Measurements from ENCODE around the gene FLRT2.

Gene FLRT2

DNA sequence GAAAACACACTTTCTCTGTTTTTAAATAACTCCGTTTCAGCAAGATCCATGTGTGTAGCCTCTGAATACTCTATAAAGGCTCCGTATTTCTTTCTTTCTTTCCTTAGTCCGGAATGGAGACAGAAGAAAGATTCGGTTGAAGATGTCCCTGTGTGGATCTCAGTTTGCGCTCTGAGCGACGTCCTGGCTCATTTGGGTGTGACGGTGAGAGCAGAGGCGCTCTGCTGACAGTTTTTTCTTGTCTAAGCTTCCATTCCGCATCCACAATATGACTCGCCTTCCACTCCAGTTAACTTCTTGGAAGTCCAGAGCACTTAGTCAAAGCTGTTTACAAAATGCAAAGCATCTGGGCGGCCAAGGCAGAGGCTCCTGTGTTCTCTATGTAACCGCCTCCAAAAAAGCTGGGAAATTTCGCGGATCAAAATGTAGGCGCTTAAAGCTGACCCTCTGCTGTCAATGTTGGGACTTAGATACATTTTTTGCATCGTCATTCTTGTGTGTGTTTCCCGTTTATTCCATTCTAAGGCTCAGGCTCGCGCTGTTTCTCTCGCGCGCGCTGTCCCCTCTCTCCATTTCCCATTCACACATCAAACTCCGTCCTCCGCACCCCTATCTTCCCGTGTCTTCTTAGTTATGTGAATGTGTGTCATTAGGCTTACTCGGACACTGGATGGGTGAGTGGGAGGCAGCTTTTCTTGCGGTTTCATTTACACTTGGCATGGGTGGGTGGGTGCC is 880 bp upstream of the FLRT2 start:
- no peak for DNase-seq (ENCODE audit: low read depth in 1 of 2, low spot score in 1 of 2)

DNA sequence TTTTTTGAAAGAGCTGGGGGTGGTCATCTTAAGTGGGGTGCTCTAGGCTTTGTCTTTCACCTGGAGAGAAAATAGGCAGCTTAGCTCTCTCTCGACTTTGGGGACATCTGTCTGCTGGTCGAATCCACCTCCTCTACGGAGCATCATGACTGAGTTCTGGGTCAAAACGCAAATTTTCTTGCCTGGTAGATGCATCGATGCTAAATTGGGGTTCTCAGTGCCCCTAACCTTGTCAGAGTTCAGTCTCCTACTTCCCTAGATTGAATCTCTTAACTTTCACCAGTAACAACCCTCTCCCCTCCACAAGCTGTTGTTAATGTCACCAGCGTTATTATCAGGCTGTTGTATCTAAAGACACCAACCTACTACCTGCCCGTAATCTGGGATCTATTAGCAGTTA is 682 bp downstream of the FLRT2 start:
- DNase-seq (ENCODE audit: low read depth in 1 of 2, low spot score in 1 of 2): no peak

DNA sequence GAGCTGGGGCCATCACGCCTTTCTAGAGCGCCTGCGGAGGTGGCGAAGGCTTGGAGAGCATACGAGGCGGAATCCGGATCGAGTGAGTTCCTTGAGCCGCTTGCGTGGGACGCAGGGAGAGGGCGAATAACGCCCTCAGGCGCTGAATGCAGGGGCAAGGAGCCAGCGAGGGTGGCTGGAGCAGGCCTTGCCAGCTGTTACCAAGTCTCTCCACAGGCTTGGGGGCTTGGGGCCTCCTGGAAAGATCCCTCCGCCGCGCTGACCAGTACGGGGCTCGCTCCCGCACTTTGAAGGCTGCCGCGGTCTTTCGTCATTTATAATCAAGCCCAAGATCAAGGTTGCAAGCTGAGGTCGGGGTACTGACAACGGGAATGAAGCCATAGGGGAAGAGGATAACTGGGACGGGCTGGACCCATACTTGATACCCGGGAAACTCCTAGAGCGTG is 1.2 kb downstream of the FLRT2 start:
- no peak for DNase-seq (ENCODE audit: low read depth in 1 of 2, low spot score in 1 of 2)

DNA sequence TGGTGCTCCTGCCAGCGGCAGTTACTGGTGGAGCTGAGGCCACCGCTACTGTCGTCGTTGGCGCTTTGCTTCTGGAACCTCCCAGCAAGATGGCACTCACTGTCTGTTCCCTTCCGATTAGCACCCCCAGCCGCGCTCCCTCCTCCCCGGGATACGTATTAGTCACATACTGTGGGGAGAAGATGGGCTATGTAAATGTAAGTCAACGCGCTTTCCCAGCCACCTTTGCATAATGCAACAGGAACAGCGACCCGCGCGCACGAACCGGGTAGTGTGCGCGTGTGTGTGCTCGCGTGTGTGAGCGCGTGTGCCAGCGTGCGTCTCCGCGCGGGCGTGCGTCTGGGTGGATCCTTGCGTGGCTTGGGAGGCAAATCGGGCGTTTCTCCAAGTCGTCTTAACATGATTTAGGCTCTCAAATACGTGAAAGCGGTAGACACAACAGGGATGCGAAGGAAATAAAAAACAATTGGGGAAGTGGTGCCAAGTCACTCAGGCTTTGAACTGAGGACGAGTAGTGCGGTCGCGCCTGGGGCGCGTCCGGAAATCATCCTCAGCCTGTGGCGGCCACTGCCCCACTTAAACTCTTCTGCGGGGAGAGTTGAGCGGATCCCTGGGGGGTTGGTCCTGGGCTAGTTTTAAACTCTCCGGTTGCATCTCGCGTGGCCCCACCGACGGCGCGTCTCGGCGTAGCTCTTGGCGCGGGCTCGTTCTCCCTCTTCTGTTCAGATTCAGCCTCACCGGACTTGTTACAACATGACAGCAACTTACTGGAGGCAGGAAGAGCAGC is 1.8 kb downstream of the FLRT2 start:
- DNase-seq (ENCODE audit: low read depth in 1 of 2, low spot score in 1 of 2): no peak

DNA sequence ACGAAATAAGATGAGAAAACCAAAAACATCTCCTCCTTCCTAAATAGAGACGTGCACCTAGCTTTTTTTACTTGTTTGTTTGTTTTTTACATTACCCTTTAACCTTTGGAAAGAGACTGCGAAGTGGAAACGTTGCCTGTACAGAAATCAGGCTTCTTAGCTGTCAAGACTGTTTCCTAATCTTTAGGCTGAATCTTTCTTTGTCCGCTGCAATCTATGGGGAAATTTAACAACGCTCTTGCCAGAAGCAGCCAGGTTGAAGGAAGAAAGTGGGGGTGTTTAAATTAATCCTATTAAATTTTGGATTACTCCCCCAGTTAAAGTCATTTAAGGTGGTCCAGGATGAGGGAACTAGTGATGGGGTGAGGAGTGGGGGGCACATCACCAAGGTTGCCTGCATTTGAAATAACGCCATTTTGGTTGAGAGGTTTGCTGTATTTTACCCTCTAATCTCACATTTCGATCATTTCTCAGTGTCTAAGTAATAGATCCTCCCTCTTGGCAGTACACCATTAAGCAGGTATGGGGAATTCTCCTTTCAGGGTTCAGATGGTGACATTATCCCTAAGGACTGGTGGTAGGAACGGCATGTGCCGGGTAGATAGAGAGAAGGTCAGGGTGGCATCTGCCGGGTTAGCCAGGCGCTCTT is 2.6 kb downstream of the FLRT2 start:
- no peak for DNase-seq (ENCODE audit: low read depth in 1 of 2, low spot score in 1 of 2)

DNA sequence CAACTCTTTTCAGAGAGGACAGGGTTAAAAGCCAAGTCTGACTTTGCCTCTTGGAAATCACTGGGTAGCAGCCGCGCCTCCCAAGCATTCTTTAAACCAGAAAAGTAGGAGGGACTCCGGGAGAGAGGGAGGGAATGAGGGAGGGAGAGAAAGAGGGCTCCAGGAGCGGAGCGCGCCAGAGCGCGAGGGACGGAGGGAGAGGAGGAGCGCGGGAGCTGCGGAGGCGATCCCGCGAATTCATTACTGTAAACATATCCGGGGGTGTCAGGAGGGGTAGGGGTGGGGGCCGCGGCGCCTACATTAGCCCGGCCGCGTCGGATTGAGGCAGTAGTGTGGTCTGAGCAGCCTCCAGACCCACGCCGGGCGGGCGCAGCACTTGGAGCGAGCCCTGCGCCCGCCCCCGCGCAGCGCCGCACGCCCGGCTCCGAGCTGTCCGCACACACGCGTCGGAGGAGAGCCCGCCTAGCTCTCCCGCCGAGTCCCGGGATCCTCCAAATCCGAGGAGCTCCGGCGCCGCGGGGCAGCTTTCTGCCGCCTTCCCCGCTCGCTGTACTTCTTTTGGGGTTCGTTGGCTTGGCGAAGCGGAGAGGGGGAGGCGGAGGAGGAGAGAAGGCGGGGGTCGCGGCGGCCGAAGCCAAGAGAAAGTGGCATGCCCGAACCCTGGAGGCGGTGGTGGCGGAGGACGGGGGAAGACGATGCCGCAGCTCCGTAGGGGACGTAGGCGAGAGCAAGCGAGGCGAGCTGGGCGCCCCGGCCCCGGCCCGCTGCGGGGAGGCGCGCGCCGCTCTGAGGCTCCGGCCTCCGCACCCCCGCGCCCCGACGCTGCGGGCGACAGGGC is 3.3 kb downstream of the FLRT2 start:
- DNase-seq (ENCODE audit: low read depth in 1 of 2, low spot score in 1 of 2): no peak

DNA sequence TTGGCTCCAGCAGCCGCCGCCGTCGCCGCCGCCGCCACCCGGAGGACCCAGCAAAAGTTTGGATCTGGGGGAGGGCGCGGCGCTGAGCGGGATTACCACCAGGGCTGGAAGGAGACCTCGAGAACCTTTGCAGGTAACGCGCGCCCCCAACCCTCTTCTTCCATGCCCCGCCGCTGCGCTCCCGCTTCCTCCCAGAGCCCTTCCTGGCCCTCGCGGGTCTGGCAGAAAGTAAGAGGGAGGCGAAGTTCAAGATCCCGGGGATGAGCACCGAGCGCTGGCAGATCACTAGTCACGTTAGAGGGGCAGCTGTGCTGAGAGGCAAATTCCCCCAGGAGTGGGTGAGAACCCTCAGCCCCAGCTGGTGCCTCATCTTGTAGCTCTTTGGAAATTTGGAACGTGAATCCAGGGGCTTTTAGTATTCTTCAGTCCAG is 3.9 kb downstream of the FLRT2 start:
- DNase-seq (ENCODE audit: low read depth in 1 of 2, low spot score in 1 of 2): no peak

DNA sequence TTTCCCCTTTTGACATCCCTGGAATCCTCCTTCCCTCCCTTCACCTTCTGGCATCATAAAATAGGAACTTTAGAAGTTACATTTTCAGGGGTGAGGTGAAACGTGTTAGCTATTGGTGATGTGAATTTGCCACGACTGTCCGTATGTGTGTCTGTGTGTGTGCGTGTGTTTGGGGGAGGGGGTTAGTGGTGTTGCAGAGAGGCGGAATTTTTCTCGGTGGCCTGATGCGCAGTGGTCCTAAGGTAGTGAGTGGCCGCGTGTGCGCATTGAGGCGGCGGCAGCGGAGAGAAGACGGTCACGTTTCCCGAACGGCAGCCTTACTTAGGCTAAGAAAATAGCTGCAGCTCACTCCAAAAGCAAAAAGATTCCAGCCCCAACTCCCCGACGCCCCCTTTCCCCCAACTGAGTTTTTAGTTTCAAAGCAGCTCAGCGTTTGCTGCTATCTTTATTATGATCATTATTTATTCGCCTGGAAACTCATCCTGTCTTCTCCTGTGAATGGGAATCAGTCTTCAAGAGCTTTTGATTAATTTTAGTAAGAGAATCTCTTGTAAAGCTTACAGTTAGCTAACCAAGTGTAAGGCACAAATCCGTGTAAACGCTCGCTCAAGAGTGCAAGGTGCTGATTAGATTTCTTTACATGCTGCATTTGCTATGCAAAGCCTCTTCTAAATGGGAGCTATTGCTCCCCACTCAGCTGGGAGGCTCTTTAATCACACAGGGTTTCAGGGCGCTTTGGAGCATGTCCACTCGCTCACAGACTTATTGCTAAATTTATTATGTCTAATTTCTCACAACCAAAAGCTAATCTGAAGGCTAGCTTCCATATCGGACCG is 4.7 kb downstream of the FLRT2 start:
- no peak for DNase-seq (ENCODE audit: low read depth in 1 of 2, low spot score in 1 of 2)

DNA sequence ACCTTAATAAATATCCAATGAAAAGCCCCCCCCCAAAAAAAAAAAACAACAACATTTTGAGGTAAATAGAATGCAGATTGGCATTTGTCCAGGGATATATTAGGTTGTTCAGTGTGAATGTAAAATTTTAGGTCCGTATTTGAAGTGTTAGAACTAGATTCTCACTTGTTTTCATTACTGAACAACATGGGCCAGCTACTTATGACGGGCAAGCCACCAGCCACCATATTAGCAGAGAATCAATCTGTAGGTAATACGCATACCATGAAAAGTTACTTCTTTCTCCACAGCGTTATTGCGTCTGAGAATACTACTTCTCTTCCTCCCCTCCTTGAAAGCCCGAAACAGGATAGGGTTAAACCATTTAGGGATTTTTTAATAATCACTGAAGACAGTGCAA is 5.4 kb downstream of the FLRT2 start:
- DNase-seq (ENCODE audit: low read depth in 1 of 2, low spot score in 1 of 2): no peak

DNA sequence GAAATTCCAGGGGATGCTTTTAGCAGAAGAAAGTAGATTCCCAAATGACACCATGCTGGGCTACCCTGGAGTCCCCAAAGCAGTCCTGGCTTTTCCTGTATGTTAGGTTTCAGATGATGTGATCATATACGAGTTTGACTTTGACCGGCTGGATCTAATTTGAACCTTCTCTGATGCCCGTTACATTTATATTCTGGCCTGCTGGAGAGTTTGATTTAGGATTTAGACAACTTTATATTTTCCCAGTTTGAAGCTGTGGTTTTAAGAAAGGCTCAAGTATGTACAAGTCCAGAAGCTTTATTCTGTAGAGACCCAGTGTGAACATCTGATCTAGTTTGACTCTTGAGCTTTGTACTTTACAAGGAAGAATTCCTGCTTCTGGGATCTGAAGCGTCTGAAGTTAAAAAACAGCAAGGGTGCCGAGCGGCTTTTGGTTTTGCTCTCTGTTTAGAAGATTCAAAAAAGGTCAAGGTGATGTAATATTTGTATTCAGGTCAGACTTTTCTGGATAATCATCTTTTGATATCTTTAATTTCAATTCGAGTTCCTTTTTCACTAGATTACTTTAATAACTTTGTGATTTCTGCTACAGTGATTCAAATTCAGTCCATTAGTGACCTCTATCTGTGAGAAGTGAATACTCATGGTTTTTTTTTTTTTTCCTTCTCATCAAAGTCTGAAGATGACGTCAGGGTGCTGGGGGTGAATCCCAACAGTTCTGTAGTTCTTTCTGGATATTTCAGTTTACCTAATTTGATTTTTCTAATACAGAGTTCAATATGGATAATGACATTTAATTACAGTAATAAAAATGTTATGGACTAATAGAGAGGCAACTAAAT is 6.3 kb downstream of the FLRT2 start:
- DNase-seq (ENCODE audit: low read depth in 1 of 2, low spot score in 1 of 2): no peak

DNA sequence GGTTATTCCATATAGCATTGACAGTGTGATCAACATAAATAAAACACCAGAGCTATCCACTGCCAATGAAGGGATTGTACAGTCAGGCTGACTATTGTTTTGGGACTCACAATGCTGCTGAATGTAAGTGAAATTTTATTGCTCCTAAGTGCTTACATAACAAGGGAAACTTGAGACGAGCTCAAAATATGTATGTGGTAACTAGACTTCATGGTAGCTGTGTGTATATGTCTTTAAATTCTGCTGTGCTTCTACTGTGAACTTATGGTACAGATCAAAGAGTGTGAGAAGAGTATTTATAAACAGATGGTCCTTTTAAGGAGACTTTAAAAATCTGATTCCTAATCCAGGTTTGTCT is 6.9 kb downstream of the FLRT2 start:
- no peak for DNase-seq (ENCODE audit: low read depth in 1 of 2, low spot score in 1 of 2)

DNA sequence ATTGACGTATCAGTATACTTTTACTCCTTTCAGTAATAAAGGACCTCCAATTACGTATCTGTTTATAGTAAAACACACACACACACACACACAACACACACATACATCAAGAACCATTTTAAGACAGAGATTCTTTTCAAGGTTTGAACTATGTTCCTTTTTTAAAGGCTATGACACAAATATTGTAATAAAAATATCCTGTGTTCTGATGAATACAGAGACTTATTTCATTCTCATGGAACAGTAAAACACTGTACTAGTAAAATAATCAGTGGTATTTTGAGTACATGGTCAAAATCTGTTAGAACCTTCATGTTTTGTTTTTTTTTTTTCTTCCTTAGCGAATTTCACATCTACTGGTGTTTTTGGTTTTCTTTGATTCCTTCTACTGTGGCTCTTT is 7.6 kb downstream of the FLRT2 start:
- no peak for DNase-seq (ENCODE audit: low read depth in 1 of 2, low spot score in 1 of 2)

DNA sequence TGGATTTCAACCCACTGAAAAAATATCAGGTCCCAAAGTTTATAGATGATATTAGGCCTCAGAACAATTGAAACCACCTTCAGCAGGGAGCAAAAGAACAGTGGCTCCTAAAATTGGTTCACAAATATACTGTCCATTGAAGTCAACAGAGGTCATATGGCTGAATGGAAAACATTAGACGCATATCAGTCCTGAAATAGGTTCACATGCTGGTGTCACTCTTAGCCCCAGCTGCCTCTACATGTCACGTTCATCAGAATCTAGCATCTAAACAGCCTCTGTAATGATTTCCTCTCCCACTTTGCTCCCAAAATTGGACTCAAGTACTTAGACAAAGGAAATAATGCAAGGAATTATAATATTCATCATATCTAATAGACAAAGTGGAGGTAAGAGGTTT is 8.7 kb downstream of the FLRT2 start:
- no peak for DNase-seq (ENCODE audit: low read depth in 1 of 2, low spot score in 1 of 2)

DNA sequence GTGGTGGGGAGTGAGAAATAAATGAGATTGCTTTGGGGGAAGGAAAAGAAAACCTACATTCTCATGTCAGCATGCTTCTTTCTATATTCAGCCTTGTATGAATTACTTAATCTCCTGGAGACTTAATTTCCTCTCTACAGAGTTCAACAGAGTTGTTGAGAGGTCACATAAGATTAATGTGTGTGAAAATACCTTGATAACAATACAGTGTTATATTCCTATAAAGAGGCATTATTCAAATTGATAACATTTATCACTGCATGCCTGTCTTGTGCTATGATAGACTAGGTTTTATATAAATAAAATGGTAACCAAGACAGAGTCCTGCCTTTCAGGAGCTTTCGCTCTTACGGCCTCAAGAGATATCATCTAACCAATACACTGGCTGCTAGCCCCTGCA is 9.6 kb downstream of the FLRT2 start:
- DNase-seq (ENCODE audit: low read depth in 1 of 2, low spot score in 1 of 2): no peak

DNA sequence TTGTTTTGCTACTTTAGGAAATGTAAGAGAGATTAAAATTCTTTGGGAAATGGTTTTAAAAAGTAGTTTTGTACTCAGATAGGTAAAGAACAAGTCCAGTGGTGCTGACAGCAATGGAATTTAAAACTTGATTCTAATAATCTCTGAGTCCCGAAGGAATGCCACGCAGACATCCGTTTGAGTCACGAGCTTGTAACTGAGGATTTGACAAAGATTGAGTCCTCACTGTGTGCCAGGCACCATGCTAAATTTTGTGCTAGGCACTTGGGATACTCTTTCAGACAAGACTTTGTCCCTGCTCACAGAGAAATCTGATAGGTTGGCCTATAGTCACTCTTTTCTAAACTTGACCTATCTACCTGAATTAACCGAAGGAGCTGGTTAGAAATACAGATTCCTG is 12.7 kb downstream of the FLRT2 start:
- DNase-seq (ENCODE audit: low read depth in 1 of 2, low spot score in 1 of 2): no peak

DNA sequence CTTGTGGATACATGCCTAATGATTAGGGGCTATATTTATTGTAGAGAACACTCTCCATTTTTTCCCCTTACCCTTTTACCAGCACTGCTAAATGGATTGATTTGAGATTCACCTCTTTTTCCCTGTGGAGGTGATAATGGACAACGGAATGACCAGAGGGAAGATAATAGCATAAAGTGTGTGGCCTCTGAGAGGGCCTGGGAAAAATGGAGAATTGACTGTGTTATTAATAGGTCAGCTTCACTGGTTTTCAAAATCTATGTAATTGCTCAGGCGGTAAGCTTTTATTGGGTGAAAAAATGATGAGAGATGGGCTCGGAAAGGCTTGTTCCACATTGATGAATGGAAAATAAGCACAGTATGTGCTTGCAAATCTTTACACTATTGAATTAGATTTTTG is 15.8 kb downstream of the FLRT2 start:
- no peak for DNase-seq (ENCODE audit: low read depth in 1 of 2, low spot score in 1 of 2)

DNA sequence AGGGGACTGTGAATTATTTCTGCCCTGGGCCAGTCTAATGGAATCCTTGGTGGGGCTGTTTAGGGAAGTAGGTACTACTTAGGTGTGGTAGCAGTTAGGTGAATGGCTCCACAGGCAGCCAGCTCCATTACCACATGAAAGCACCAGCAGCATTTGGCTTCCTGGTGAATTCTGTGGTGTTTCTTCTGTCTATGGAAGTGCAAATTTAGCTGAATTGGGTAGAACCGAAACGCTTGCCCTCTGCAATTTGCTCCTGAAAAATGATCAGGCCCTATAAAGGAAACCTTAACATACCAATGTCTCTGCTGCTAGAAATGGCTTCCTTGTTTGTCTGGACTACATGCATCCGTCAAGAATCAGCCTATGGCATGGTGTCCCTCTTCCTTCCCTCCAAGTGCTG is 16.4 kb downstream of the FLRT2 start:
- no peak for DNase-seq (ENCODE audit: low read depth in 1 of 2, low spot score in 1 of 2)

DNA sequence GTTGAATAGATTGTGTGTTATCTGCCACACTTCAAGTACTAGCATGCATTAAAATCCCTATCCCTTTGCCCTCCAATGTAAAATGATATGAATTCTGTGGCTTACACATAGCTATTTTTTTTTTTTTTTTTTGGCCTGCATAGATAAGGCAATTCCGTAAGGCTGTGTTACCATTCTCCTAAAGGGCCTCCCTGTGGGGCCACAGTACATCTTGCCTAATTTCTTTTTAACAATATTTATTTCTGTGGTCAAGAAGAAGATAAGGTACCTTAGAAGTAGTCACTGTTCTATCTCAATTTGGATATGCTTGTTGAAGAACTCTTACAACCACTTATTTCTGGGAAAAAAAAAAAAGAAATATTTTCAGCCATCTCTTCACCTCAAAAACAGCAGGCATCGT is 19.8 kb downstream of the FLRT2 start:
- no peak for DNase-seq (ENCODE audit: low read depth in 1 of 2, low spot score in 1 of 2)

DNA sequence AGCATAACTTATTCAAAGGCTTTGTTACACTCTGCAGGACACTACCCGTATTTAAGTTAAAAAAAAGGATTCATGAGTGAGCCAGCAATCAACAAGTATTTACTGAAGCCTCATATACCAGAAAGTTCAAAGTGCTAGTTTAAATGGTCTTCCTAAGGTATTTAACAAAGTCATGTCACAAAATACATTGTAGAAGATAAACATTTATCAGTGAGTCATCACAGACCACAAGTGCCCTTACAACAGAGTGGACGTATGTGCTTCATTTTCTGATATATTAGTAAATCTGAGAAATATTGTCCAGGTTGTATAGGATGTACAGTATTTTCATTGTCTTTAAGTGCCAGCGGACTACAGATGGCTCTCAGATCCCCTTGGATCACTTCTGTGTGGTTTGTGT is 24.2 kb downstream of the FLRT2 start:
- no peak for DNase-seq (ENCODE audit: low read depth in 1 of 2, low spot score in 1 of 2)

DNA sequence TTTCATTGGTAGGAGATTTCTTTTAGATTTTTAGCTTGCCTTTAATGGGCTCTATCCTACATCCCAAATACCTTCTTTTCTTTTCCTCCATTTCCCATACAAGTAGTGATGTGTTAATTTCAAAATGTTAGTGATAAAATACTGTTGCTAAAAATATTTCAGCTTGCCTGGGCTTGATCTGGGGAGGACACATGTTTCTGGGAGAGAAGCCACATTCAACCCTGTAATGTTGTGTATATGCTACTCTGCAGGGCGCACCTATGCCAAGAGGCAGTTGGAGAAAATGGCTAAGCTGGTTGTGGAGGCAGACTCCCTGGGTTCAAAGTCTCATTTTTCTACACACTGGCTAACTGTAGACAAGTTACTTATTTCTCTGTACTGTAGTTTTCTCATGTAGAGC is 26.3 kb downstream of the FLRT2 start:
- no peak for DNase-seq (ENCODE audit: low read depth in 1 of 2, low spot score in 1 of 2)

Data from activated T-helper 1 cell treated with anti-CD3 and anti-CD28 coated beads, Interleukin-2, amount 50 U/mL, for 16 hours (primary cell).